Hepatocyte (in vitro differentiated cells): ENCODE results near the gene SMTN.

ENCODE experiments used
- EZH2phosphoT487 ChIP-seq: fragments of 200-600 bp; sonication (generic); IDR thresholded peaks from one replicate; pipeline ENCODE4 v1.6.1; 2018; ENCODE audit warnings: antibody characterized with exemption, mild to moderate bottlenecking, low read depth, moderate library complexity; ENCODE audit not compliant: unreplicated experiment, severe bottlenecking
- TF ChIP-seq, protein P1 (sequence below): fragments of 200-600 bp; sonication (generic); IDR thresholded peaks from 2 replicates; pipeline ENCODE4 v1.5.1; 2016; ENCODE audit warnings: antibody characterized with exemption, mild to moderate bottlenecking; ENCODE audit not compliant: poor library complexity

DNA sequence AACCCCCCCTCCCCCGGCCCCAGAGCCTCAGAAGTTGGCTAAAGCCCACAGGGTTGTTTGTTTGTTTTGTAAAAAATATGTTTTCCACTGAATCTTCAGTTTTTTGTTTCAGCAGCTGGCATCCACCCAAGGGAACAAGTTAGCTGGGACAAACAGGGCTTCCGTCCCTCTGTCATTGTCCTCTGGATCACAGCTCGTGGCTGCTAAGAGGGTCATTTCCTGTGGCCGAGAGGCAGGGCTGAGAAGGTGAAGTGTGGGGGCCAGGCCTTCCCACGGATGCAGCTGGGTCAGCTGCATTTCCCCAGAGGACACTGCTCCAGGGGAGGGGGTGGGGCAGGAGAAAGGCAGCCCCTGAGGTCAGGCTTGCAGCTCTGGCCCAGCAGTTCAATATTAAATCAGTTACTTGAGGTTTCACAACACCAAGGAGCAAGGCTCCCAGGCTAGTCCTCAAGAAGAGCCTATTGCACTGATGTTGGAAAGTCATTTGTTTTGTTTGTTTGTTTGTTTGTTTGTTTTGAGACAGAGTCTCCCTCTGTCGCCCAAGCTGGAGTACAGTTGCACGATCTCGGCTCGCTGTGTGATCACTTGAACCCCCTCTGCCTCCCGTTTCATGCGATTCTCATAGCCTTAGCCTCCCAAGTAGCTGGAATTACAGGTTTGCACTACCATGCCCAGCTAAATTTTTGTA lies 34.4 kb upstream of the SMTN start:
- TF ChIP-seq, protein P1, sequence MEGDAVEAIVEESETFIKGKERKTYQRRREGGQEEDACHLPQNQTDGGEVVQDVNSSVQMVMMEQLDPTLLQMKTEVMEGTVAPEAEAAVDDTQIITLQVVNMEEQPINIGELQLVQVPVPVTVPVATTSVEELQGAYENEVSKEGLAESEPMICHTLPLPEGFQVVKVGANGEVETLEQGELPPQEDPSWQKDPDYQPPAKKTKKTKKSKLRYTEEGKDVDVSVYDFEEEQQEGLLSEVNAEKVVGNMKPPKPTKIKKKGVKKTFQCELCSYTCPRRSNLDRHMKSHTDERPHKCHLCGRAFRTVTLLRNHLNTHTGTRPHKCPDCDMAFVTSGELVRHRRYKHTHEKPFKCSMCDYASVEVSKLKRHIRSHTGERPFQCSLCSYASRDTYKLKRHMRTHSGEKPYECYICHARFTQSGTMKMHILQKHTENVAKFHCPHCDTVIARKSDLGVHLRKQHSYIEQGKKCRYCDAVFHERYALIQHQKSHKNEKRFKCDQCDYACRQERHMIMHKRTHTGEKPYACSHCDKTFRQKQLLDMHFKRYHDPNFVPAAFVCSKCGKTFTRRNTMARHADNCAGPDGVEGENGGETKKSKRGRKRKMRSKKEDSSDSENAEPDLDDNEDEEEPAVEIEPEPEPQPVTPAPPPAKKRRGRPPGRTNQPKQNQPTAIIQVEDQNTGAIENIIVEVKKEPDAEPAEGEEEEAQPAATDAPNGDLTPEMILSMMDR = no peak
- TF ChIP-seq EZH2phosphoT487 = no peak
